HepG2 (cell line): ENCODE data around the gene CELF4.

Source experiments
- CTCF ChIP-seq: sonication (generic); formaldehyde crosslinking; IDR thresholded peaks from 2 replicates; pipeline ENCODE4 v1.5.0; 2020; ENCODE audit warnings: mild to moderate bottlenecking, missing genetic modification reagents, moderate library complexity
- ELF1 ChIP-seq: sonication (generic); formaldehyde crosslinking; IDR thresholded peaks from 2 replicates; pipeline ENCODE4 v1.4.0; 2020; ENCODE audit warnings: missing genetic modification reagents
- ETS1 ChIP-seq: sonication (generic); formaldehyde crosslinking; IDR thresholded peaks from 2 replicates; pipeline ENCODE4 v1.4.0; 2020; ENCODE audit warnings: missing genetic modification reagents
- EZH2 ChIP-seq: conservative IDR thresholded peaks from 2 replicates; pipeline ENCODE4 v1.6.1; 2012; ENCODE audit warnings: mild to moderate bottlenecking, low read depth, low read length, moderate library complexity
- NCOR1 ChIP-seq: fragments of 200-600 bp; sonication (generic); IDR thresholded peaks from 2 replicates; pipeline ENCODE4 v1.7.0; 2017; ENCODE audit warnings: antibody characterized with exemption, low read length, borderline replicate concordance
- RAD21 ChIP-seq: fragments of 450-650 bp; formaldehyde crosslinking; IDR thresholded peaks from 2 replicates; pipeline ENCODE4 v1.5.0; 2020; ENCODE audit warnings: mild to moderate bottlenecking
- ZBTB40 ChIP-seq, 2 experiments: fragments of 450-650 bp in 1 of 2; sonication (generic) in 1 of 2; formaldehyde crosslinking in 1 of 2; IDR thresholded peaks; 2 replicates each; pipeline versions ENCODE4 v1.6.1 to v1.8.0; 2016 to 2022; ENCODE audit warnings: antibody characterized with exemption in 1 of 2, mild to moderate bottlenecking in 1 of 2, missing genetic modification reagents in 1 of 2
- ZNF720 ChIP-seq: sonication (generic); formaldehyde crosslinking; IDR thresholded peaks from 2 replicates; pipeline ENCODE4 v1.4.0; 2020; ENCODE audit warnings: missing genetic modification reagents
- TF ChIP-seq, protein P1 (sequence below): sonication (generic); formaldehyde crosslinking; IDR thresholded peaks from 2 replicates; pipeline ENCODE4 v1.8.1; 2023; ENCODE audit warnings: mild to moderate bottlenecking, missing genetic modification reagents
- TF ChIP-seq, protein P2 (sequence below), 2 experiments: IDR thresholded peaks; 2 replicates each; pipeline ENCODE4 v1.6.1; 2011 to 2012; ENCODE audit warnings: low read length in 2 of 2, borderline replicate concordance in 1 of 2, low read depth in 1 of 2, mild to moderate bottlenecking in 1 of 2, moderate library complexity in 1 of 2

DNA sequence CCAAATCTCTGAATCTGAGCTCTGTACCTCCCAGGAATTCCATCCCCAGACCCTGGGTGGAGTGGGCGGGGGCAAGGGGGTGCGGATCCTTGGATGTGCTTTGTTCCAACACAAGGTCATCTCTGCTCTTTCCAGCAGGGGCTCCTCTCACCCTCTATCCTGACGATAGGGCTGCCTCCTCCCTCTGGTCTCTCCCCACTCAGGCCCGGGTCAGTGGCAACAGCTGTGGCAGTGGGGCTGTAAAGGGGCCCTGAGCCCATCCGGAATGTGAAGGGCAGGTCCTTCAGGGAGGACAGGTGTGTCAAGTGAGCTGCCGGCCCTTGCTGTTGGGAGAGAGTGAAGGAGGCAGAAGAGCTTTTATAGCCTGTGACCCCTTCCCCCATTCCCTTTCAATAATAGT lies 167.8 kb downstream of the CELF4 start:
- TF ChIP-seq CTCF (CRISPR knock-in tag) = no peak
- TF ChIP-seq ZBTB40 (IDR thresholded peaks at IDR 0.05) = no peak
- no peak for TF ChIP-seq ZBTB40 (CRISPR knock-in tag; IDR thresholded peaks at IDR 0.05)
- TF ChIP-seq, protein P1, sequence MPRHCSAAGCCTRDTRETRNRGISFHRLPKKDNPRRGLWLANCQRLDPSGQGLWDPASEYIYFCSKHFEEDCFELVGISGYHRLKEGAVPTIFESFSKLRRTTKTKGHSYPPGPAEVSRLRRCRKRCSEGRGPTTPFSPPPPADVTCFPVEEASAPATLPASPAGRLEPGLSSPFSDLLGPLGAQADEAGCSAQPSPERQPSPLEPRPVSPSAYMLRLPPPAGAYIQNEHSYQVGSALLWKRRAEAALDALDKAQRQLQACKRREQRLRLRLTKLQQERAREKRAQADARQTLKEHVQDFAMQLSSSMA = no peak
- TF ChIP-seq NCOR1 = no peak
- no peak for TF ChIP-seq ZNF720 (CRISPR knock-in tag)
- no peak for TF ChIP-seq RAD21 (CRISPR knock-in tag)
- TF ChIP-seq, protein P2, sequence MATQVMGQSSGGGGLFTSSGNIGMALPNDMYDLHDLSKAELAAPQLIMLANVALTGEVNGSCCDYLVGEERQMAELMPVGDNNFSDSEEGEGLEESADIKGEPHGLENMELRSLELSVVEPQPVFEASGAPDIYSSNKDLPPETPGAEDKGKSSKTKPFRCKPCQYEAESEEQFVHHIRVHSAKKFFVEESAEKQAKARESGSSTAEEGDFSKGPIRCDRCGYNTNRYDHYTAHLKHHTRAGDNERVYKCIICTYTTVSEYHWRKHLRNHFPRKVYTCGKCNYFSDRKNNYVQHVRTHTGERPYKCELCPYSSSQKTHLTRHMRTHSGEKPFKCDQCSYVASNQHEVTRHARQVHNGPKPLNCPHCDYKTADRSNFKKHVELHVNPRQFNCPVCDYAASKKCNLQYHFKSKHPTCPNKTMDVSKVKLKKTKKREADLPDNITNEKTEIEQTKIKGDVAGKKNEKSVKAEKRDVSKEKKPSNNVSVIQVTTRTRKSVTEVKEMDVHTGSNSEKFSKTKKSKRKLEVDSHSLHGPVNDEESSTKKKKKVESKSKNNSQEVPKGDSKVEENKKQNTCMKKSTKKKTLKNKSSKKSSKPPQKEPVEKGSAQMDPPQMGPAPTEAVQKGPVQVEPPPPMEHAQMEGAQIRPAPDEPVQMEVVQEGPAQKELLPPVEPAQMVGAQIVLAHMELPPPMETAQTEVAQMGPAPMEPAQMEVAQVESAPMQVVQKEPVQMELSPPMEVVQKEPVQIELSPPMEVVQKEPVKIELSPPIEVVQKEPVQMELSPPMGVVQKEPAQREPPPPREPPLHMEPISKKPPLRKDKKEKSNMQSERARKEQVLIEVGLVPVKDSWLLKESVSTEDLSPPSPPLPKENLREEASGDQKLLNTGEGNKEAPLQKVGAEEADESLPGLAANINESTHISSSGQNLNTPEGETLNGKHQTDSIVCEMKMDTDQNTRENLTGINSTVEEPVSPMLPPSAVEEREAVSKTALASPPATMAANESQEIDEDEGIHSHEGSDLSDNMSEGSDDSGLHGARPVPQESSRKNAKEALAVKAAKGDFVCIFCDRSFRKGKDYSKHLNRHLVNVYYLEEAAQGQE (IDR thresholded peaks at IDR 0.05; ENCODE audit: borderline replicate concordance in 1 of 2, low read depth in 1 of 2, low read length in 2 of 2) = no peak
- TF ChIP-seq EZH2 = no peak
- no peak for TF ChIP-seq ELF1 (CRISPR knock-in tag)
- no peak for TF ChIP-seq ETS1 (CRISPR knock-in tag)
